ENCODE data around the gene FOXD2. TPM values are rescaled to one million over a fixed set of nuclear protein-coding genes. Genes with fewer than 3 reads are reported as not detected.

FOXD2 gene
- total RNA-seq, 2 donors from 2014 or later, result 0.07 to 0.26 TPM

DNA sequence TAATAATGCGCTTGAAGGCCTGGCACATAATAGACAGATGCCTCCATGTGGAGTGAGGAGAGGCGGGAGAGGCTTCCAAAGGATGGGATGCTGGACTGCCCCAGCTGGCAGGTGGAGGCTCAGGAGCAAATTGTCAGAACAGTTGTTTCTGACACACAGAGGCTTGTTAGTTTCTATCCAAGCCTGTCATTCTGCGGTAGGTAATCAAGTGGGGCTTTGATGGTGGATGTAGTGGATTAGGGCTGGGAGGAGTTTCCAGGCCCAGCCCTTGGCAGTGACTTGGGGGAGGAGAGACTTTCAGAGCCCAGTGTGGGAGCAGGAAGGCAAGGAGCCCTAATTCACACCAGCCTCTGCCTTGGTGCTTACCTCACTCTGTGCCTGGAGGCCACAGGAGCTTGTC is 44.1 kb downstream of the FOXD2 start:
- TF ChIP-seq, protein P1, sequence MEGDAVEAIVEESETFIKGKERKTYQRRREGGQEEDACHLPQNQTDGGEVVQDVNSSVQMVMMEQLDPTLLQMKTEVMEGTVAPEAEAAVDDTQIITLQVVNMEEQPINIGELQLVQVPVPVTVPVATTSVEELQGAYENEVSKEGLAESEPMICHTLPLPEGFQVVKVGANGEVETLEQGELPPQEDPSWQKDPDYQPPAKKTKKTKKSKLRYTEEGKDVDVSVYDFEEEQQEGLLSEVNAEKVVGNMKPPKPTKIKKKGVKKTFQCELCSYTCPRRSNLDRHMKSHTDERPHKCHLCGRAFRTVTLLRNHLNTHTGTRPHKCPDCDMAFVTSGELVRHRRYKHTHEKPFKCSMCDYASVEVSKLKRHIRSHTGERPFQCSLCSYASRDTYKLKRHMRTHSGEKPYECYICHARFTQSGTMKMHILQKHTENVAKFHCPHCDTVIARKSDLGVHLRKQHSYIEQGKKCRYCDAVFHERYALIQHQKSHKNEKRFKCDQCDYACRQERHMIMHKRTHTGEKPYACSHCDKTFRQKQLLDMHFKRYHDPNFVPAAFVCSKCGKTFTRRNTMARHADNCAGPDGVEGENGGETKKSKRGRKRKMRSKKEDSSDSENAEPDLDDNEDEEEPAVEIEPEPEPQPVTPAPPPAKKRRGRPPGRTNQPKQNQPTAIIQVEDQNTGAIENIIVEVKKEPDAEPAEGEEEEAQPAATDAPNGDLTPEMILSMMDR (conservative IDR thresholded peaks at IDR 0.05), result no peak
- 80 to 92% methylated on average over 2 to 3 of the region's 3 CpGs for WGBS, 2 experiments (ENCODE audit: insufficient coverage in 1 of 2, insufficient read length in 1 of 2)
- Histone ChIP-seq H3K9me3 (ENCODE audit: control insufficient read depth, low read length) (peaks cover 4% of the 10 kb centered on the region), H3K4me3 (ENCODE audit: low read length) (no peak overlapping the region), H3K27me3 (ENCODE audit: control insufficient read depth, insufficient read depth, low read length, poor library complexity, severe bottlenecking) (peaks cover 11% of the 10 kb centered on the region), H3K36me3 (ENCODE audit: control insufficient read depth, insufficient read depth, low read length) (no peaks in the 10 kb centered on the region), H3K4me1 (ENCODE audit: control insufficient read depth, insufficient read depth, low read length) (peaks cover 6% of the 10 kb centered on the region), H3K9ac (ENCODE audit: extremely low read depth, low read length, poor library complexity, severe bottlenecking) (no peak overlapping the region), H3K27ac (ENCODE audit: low read depth, low read length) (no peak overlapping the region)
- H3K27ac Mint-ChIP-seq, result no peak overlapping the region
- no peaks in the 10 kb centered on the region for H3K36me3 Mint-ChIP-seq (ENCODE audit: low read depth)
- peaks cover 21% of the 10 kb centered on the region for H3K4me1 Mint-ChIP-seq
- peaks cover 58% of the 10 kb centered on the region for H3K27me3 Mint-ChIP-seq (ENCODE audit: insufficient read depth)
- DNase-seq, result peak; percentile 37
- H3K9me3 Mint-ChIP-seq, result peaks cover 3% of the 10 kb centered on the region
- H3K4me3 Mint-ChIP-seq, result no peak overlapping the region

DNA sequence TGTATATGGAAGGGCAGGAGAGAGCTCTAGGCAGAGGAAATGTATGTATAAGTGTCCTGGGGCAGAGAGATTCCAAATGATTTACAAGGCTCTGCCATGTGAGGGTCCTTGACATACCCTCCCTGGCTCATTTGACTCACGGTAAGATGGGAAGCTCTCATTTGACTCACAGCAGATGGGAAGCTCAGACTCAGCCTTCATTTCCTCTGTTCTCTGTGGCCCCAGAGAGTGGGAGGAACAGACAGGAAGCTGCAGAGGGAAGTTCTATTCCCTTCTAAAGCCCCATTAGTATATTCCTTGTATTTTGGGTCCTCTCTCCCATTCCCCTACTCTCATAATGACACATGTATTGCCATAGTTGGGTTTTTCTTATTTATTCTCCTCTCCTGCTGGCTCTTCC is 44.9 kb downstream of the FOXD2 start:
- Histone ChIP-seq H3K36me3 (ENCODE audit: control insufficient read depth, insufficient read depth, low read length) (no peaks in the 10 kb centered on the region), H3K27me3 (ENCODE audit: control insufficient read depth, insufficient read depth, low read length, poor library complexity, severe bottlenecking) (peaks cover 11% of the 10 kb centered on the region), H3K4me1 (ENCODE audit: control insufficient read depth, insufficient read depth, low read length) (peaks cover 6% of the 10 kb centered on the region), H3K9ac (ENCODE audit: extremely low read depth, low read length, poor library complexity, severe bottlenecking) (no peak overlapping the region), H3K4me3 (ENCODE audit: low read length) (no peak overlapping the region), H3K9me3 (ENCODE audit: control insufficient read depth, low read length) (no peaks in the 10 kb centered on the region), H3K27ac (ENCODE audit: low read depth, low read length) (no peak overlapping the region)
- H3K4me1 Mint-ChIP-seq, result peaks cover 14% of the 10 kb centered on the region
- TF ChIP-seq, protein P1 (conservative IDR thresholded peaks at IDR 0.05), result no peak
- H3K27ac Mint-ChIP-seq, result no peak overlapping the region
- H3K4me3 Mint-ChIP-seq, result no peak overlapping the region
- H3K36me3 Mint-ChIP-seq (ENCODE audit: low read depth), result no peaks in the 10 kb centered on the region
- WGBS, 2 experiments (ENCODE audit: insufficient coverage in 1 of 2, insufficient read length in 1 of 2), result 96% methylated on average over 1 of the region's 1 CpG; no CpG with 5 or more reads in 1 of the 2 experiments
- DNase-seq, result peak; percentile 17
- peaks cover 53% of the 10 kb centered on the region for H3K27me3 Mint-ChIP-seq (ENCODE audit: insufficient read depth)
- no peaks in the 10 kb centered on the region for H3K9me3 Mint-ChIP-seq

- Histone ChIP-seq H3K4me3 (ENCODE audit: low read length) (no peak overlapping the region), H3K36me3 (ENCODE audit: control insufficient read depth, insufficient read depth, low read length) (no peaks in the 10 kb centered on the region), H3K9me3 (ENCODE audit: control insufficient read depth, low read length) (no peaks in the 10 kb centered on the region), H3K27me3 (ENCODE audit: control insufficient read depth, insufficient read depth, low read length, poor library complexity, severe bottlenecking) (peaks cover 17% of the 10 kb centered on the region), H3K4me1 (ENCODE audit: control insufficient read depth, insufficient read depth, low read length) (no peaks in the 10 kb centered on the region), H3K9ac (ENCODE audit: extremely low read depth, low read length, poor library complexity, severe bottlenecking) (no peak overlapping the region), H3K27ac (ENCODE audit: low read depth, low read length) (no peak overlapping the region)
- Mint-ChIP-seq H3K27me3 (ENCODE audit: insufficient read depth) (peaks cover 49% of the 10 kb centered on the region), H3K9me3 (no peaks in the 10 kb centered on the region), H3K27ac (no peak overlapping the region), H3K4me1 (peaks cover 6% of the 10 kb centered on the region), H3K36me3 (ENCODE audit: low read depth) (no peaks in the 10 kb centered on the region), H3K4me3 (no peak overlapping the region)
- WGBS, 2 experiments (ENCODE audit: insufficient coverage in 1 of 2, insufficient read length in 1 of 2), result 89 to 95% methylated on average over 3 to 5 of the region's 5 CpGs
- TF ChIP-seq, protein P1 (conservative IDR thresholded peaks at IDR 0.05), result no peak
- peak; percentile 28 for DNase-seq
These were observed 45.8 kb downstream of the FOXD2 start for GRCh38 chr1:47483651-47484050.

Data from endodermal cell (in vitro differentiated cells).